Measurements from ENCODE around the gene CNOT1.

CNOT1 gene

GRCh38 chr16:58628845-58629732 lies 537 bp downstream of the CNOT1 start (continued):
- 0 out of 2 replicates have a peak, but pooled peaks have one; percentile 50 for TF ChIP-seq ZNF660 (tag by site-specific recombination; IDR thresholded peaks at IDR 0.05)
- TF ChIP-seq YY2 (tag by site-specific recombination; IDR thresholded peaks at IDR 0.05), result 0 out of 2 replicates have a peak, but pooled peaks have one; percentile 36
- TF ChIP-seq ZEB2 (tag by site-specific recombination; IDR thresholded peaks at IDR 0.05), result no peak
- TF ChIP-seq ZNF670 (tag by site-specific recombination; IDR thresholded peaks at IDR 0.05; ENCODE audit: low read depth), result no peak
- TF ChIP-seq ZNF157 (tag by site-specific recombination; IDR thresholded peaks at IDR 0.05), result no peak
- TF ChIP-seq ZNF214 (tag by site-specific recombination; IDR thresholded peaks at IDR 0.05; ENCODE audit: borderline replicate concordance), result no peak
- no peak for TF ChIP-seq PRDM6 (tag by site-specific recombination; IDR thresholded peaks at IDR 0.05)

- TF ChIP-seq SCRT2 (tag by site-specific recombination; IDR thresholded peaks at IDR 0.05) (peak; percentile 88), ZNF830 (tag by site-specific recombination; IDR thresholded peaks at IDR 0.05; ENCODE audit: low read depth) (no peak)
- no peaks in the 10 kb centered on the region for H3K9me3 ChIP-seq (ENCODE audit: control insufficient read depth, insufficient read depth, low read depth, low read length)
- POLR2A ChIA-PET, result interaction anchor here (1.1 kb wide), 1 partner anchor 9 kb away, joined by 4 read pairs; no protein-coding TSS in a partner anchor
- H3K4me1 ChIP-seq (ENCODE audit: control insufficient read depth, insufficient read depth, low read length), result no peaks in the 10 kb centered on the region
- H3K4me3 ChIP-seq (ENCODE audit: low read depth, low read length), result no peak overlapping the region
- CTCF ChIA-PET, result interaction anchor here (1.3 kb wide), 1 partner anchor 287 kb away, joined by 4 read pairs; no protein-coding TSS in a partner anchor
- no peak overlapping the region for H3K27ac ChIP-seq (ENCODE audit: extremely low read depth, low read depth, low read length)
- H3K36me3 ChIP-seq (ENCODE audit: control insufficient read depth in 2 of 2, insufficient read depth in 1 of 2, low read length in 2 of 2), result peaks cover 53 to 64% of the 10 kb centered on the region in 2 experiments; a peak in 2 of 3 replicates
Measured at GRCh38 chr16:58624209-58624608, 5.4 kb downstream of the CNOT1 start.

GRCh38 chr16:58620396-58620795 lies 9.2 kb downstream of the CNOT1 start:
- no peak for TF ChIP-seq ZNF623 (tag by site-specific recombination; IDR thresholded peaks at IDR 0.05)
- TF ChIP-seq ZNF132 (tag by site-specific recombination; IDR thresholded peaks at IDR 0.05; ENCODE audit: borderline replicate concordance), result no peak
- TF ChIP-seq ZNF596 (tag by site-specific recombination; IDR thresholded peaks at IDR 0.05), result no peak
- TF ChIP-seq GFI1B (tag by site-specific recombination; IDR thresholded peaks at IDR 0.05), result no peak
- TF ChIP-seq ZBTB17 (tag by site-specific recombination; IDR thresholded peaks at IDR 0.05), result no peak
- no peak for TF ChIP-seq ZNF266 (tag by site-specific recombination; IDR thresholded peaks at IDR 0.05; ENCODE audit: low read depth)
- TF ChIP-seq ZNF174 (tag by site-specific recombination; IDR thresholded peaks at IDR 0.05), result no peak
- TF ChIP-seq ZNF626 (tag by site-specific recombination; IDR thresholded peaks at IDR 0.05), result no peak
- no peak for TF ChIP-seq ZBTB21 (tag by site-specific recombination; IDR thresholded peaks at IDR 0.05)
- TF ChIP-seq KLF17 (tag by site-specific recombination; IDR thresholded peaks at IDR 0.05), result no peak
- no peak for TF ChIP-seq GLI4 (tag by site-specific recombination; IDR thresholded peaks at IDR 0.05)
- no peak for TF ChIP-seq PRDM4 (tag by site-specific recombination; IDR thresholded peaks at IDR 0.05)
- no peak for TF ChIP-seq TCF7L2 (IDR thresholded peaks at IDR 0.05; ENCODE audit: borderline replicate concordance, low read depth, low read length)
- no peak for TF ChIP-seq ZNF16 (tag by site-specific recombination; IDR thresholded peaks at IDR 0.05; ENCODE audit: low read depth)
- no peak for TF ChIP-seq ZNF394 (tag by site-specific recombination; IDR thresholded peaks at IDR 0.05; ENCODE audit: borderline replicate concordance)
- Histone ChIP-seq H3K4me1 (ENCODE audit: control insufficient read depth, insufficient read depth, low read length) (no peaks in the 10 kb centered on the region), H3K36me3 (ENCODE audit: control insufficient read depth in 2 of 2, insufficient read depth in 1 of 2, low read length in 2 of 2) (peaks cover 73 to 79% of the 10 kb centered on the region in 2 experiments), H3K4me3 (ENCODE audit: low read depth, low read length) (no peak overlapping the region), H3K27ac (ENCODE audit: extremely low read depth, low read depth, low read length) (no peak overlapping the region), H3K9me3 (ENCODE audit: control insufficient read depth, insufficient read depth, low read depth, low read length) (no peaks in the 10 kb centered on the region)
- ChIA-PET CTCF (no interaction called here), POLR2A (no interaction called here)
